GM12878 (cell line): Measurements from ENCODE around the gene CD151. TPM values are rescaled to one million over a fixed set of nuclear protein-coding genes. Genes with fewer than 3 reads are reported as not detected.

ENCODE experiments used
- ATAC-seq: fragments of 200-7000 bp; cut with Tn5 transposase; 3 replicates; pipeline ENCODE4 v1.9.1; 2020; ENCODE audit warnings: mild to moderate bottlenecking, moderate library complexity
- BruUV-seq: library from RNA; stranded (reverse); fragments of 400-500 nt; replicated peaks from 2 replicates; lab custom pipeline; 2021; lab: Mats Ljungman, UMichigan
- CTCF ChIA-PET: fragments of 300-600 bp; sonication (Branson Sonifier 250); formaldehyde crosslinking; extraction: SDS; loops from one replicate; lab custom pipeline; 2021; ENCODE audit warnings: inconsistent platforms; lab: Yijun Ruan, JAX
- POLR2A ChIA-PET: fragments of 350-600 bp; formaldehyde crosslinking; extraction: SDS; loops from one replicate; lab custom pipeline; 2021; ENCODE audit warnings: inconsistent platforms; lab: Charles Lee
- RAD21 ChIA-PET: fragments of 300-600 bp; sonication (Branson Sonifier 250); formaldehyde crosslinking; loops from one replicate; lab custom pipeline; 2023; ENCODE audit warnings: antibody characterized with exemption; ENCODE audit not compliant: unreplicated experiment; lab: Charles Lee
- SMC1A ChIA-PET: fragments of 300-600 bp; sonication (Branson Sonifier 250); formaldehyde crosslinking; loops from one replicate; lab custom pipeline; 2023; ENCODE audit not compliant: unreplicated experiment, uncharacterized antibody; lab: Charles Lee
- DNase-seq: peaks from one replicate; pipeline ENCODE4 v3.0.0-alpha.2; 2011; ENCODE audit warnings: low read depth, low spot score
- FAIRE-seq: peaks from 3 replicates; lab custom pipeline; 2011; peaks lifted over from hg19 to GRCh38; lab: Jason Lieb, UNC
- H2AFZ ChIP-seq: 2 replicates; pipeline ENCODE4 v1.6.0; 2011; ENCODE audit warnings: low read depth, low read length, control low read depth; ENCODE audit not compliant: control insufficient read depth
- H3K27ac ChIP-seq: 2 replicates; pipeline ENCODE4 v1.5.1; 2011; ENCODE audit warnings: control low read depth; ENCODE audit not compliant: control insufficient read depth, insufficient read depth
- H3K27me3 ChIP-seq, 2 experiments: replicated peaks in 1 of 2; 2 replicates each; pipeline versions ENCODE4 v1.6.0 to v1.6.1; 2011; ENCODE audit warnings: low read length in 1 of 2; ENCODE audit not compliant: control insufficient read depth in 2 of 2, insufficient read depth in 2 of 2
- H3K36me3 ChIP-seq, 2 experiments: 2 replicates each; pipeline ENCODE4 v1.5.1; 2011; ENCODE audit warnings: low read length in 1 of 2; ENCODE audit not compliant: control insufficient read depth in 2 of 2, insufficient read depth in 2 of 2
- H3K4me1 ChIP-seq: 2 replicates; pipeline ENCODE4 v1.6.1; 2011; ENCODE audit warnings: mild to moderate bottlenecking, low read length, moderate library complexity, mixed read lengths; ENCODE audit not compliant: control insufficient read depth, insufficient read depth
- H3K4me2 ChIP-seq: 2 replicates; pipeline ENCODE4 v1.6.0; 2011; ENCODE audit warnings: control low read depth; ENCODE audit not compliant: control insufficient read depth, insufficient read depth
- H3K4me3 ChIP-seq: fragments of 200-600 bp; sonication (generic); 2 replicates; pipeline ENCODE4 v1.5.1; 2016
- H3K79me2 ChIP-seq: 2 replicates; pipeline ENCODE4 v1.6.0; 2011; ENCODE audit warnings: low read length; ENCODE audit not compliant: control insufficient read depth, insufficient read depth
- H3K9ac ChIP-seq: 2 replicates; pipeline ENCODE4 v1.8.0; 2011; ENCODE audit warnings: low read length, control low read depth, mixed read lengths; ENCODE audit not compliant: control insufficient read depth, insufficient read depth
- H3K9me3 ChIP-seq: replicated peaks from 3 replicates; pipeline ENCODE4 v1.5.1; 2011; ENCODE audit warnings: mild to moderate bottlenecking, low read length; ENCODE audit not compliant: control insufficient read depth, insufficient read depth
- H4K20me1 ChIP-seq: 2 replicates; pipeline ENCODE4 v1.6.0; 2011; ENCODE audit not compliant: control insufficient read depth, insufficient read depth
- BACH1 ChIP-seq: fragments of 450-650 bp; IDR thresholded peaks from 2 replicates; pipeline ENCODE4 v1.6.1; 2017; ENCODE audit warnings: mild to moderate bottlenecking, borderline replicate concordance
- CBX5 ChIP-seq: sonication (generic); IDR thresholded peaks from 2 replicates; pipeline ENCODE4 v1.6.1; 2016; ENCODE audit warnings: low read depth, moderate library complexity, mild to moderate bottlenecking, inconsistent platforms
- MEF2A ChIP-seq: IDR thresholded peaks from 2 replicates; pipeline ENCODE4 v1.6.1; 2011; ENCODE audit warnings: low read depth, mild to moderate bottlenecking, low read length, moderate library complexity; ENCODE audit not compliant: insufficient read depth
- NFIC ChIP-seq: IDR thresholded peaks from 2 replicates; pipeline ENCODE4 v1.6.1; 2012; ENCODE audit warnings: low read depth, mild to moderate bottlenecking, inconsistent platforms, low read length, moderate library complexity
- PAX5 ChIP-seq: IDR thresholded peaks from 2 replicates; pipeline ENCODE4 v1.6.1; 2011; ENCODE audit warnings: low read depth, low read length, borderline replicate concordance
- PML ChIP-seq: IDR thresholded peaks from 2 replicates; pipeline ENCODE4 v1.6.1; 2012; ENCODE audit warnings: low read length, inconsistent platforms
- POLR2A ChIP-seq: IDR thresholded peaks from 2 replicates; pipeline ENCODE4 v1.6.1; 2011; ENCODE audit warnings: low read depth, mild to moderate bottlenecking, low read length
- POLR2AphosphoS2 ChIP-seq: IDR thresholded peaks from 2 replicates; pipeline ENCODE4 v1.6.1; 2011; ENCODE audit warnings: low read depth, mild to moderate bottlenecking, low read length, improper control_type of control experiment, moderate library complexity
- POLR2AphosphoS5 ChIP-seq: IDR thresholded peaks from 2 replicates; pipeline ENCODE4 v1.6.1; 2011; ENCODE audit warnings: mild to moderate bottlenecking, low read length, inconsistent platforms
- SMAD5 ChIP-seq: IDR thresholded peaks from 2 replicates; pipeline ENCODE4 v1.6.1; 2016; ENCODE audit warnings: antibody characterized with exemption, low read depth
- SMC3 ChIP-seq: IDR thresholded peaks from 2 replicates; pipeline ENCODE4 v1.6.1; 2011; ENCODE audit warnings: low read length, improper control_type of control experiment, borderline replicate concordance
- ZBED1 ChIP-seq: IDR thresholded peaks from 2 replicates; pipeline ENCODE4 v1.6.1; 2016; ENCODE audit warnings: borderline replicate concordance
- ZZZ3 ChIP-seq: IDR thresholded peaks from 2 replicates; pipeline ENCODE4 v1.6.1; 2011; ENCODE audit warnings: low read depth; ENCODE audit not compliant: control insufficient read depth, insufficient read length
- WGBS: methylation state at CpG from one replicate; pipeline ENCODE4 v1.1.6; 2016; ENCODE audit warnings: low lambda C conversion rate; ENCODE audit not compliant: insufficient replicate concordance, insufficient coverage; ENCODE audit errors: missing lambda C conversion rate; 5-methylcytosine and 5-hydroxymethylcytosine counted together
- in situ Hi-C: fragments of 300-500 bp; cut with MboI; formaldehyde crosslinking; loops from 9 replicates; pipeline ENCODE4 v1.14.3; 2018; ENCODE audit warnings: mixed read lengths
- intact Hi-C: fragments of 100-400 bp; cut with micrococcal nuclease; formaldehyde crosslinking; loops from one replicate; pipeline ENCODE4 v1.14.2; 2022; ENCODE audit not compliant: unreplicated experiment
- polyA plus RNA-seq, 11 experiments: library from polyadenylated mRNA; depleted of rRNA in 4 of 11; unstranded in 6 of 11; stranded (reverse) in 5 of 11; fragments of >200 nt; fragmentation: Nextera tagmentation in 4 of 11; fragmentation: Illumina TruSeq in 1 of 11; extraction: Ambion mirVana in 4 of 11; extraction: Trizol in 1 of 11; gene quantifications; 1 replicate in 1 of 11; 2 replicates in 10 of 11; pipeline versions ENCODE4 v1.2.1 to v1.2.3, GENCODE V29; 2011 to 2016; ENCODE audit warnings: inconsistent platforms in 2 of 11, missing spikeins in 2 of 11, low read depth in 1 of 11
- total RNA-seq, 4 experiments: library from RNA; depleted of rRNA in 3 of 4; stranded (reverse); fragments of >200 nt in 3 of 4; fragmentation: Illumina TruSeq in 1 of 4; extraction: Trizol in 1 of 4; gene quantifications; 2 replicates each; pipeline versions ENCODE4 v1.2.1 to v1.2.3, GENCODE V29; 2013 to 2021
- TF ChIP-seq, protein P1 (sequence below): fragments of 450-650 bp; IDR thresholded peaks from 2 replicates; pipeline ENCODE4 v1.6.1; 2017; ENCODE audit warnings: mild to moderate bottlenecking, low read depth, inconsistent platforms; ENCODE audit not compliant: poor library complexity, severe bottlenecking
- TF ChIP-seq, protein P2 (sequence below): IDR thresholded peaks from 2 replicates; pipeline ENCODE4 v1.6.1; 2011; ENCODE audit warnings: borderline replicate concordance, low read depth, mild to moderate bottlenecking, moderate library complexity, low read length; ENCODE audit not compliant: insufficient read depth, poor library complexity, severe bottlenecking
- TF ChIP-seq, protein P3 (sequence below): fragments of 450-650 bp; IDR thresholded peaks from 2 replicates; pipeline ENCODE4 v1.6.1; 2018; ENCODE audit warnings: borderline replicate concordance, mild to moderate bottlenecking; ENCODE audit not compliant: partially characterized antibody

Gene CD151
- total and polyA plus RNA-seq, 10 of the 15 experiments (the other 5 are each of a cell fraction or from before 2014, with no cell fraction given): 0.52 to 41.7 (median 14.7) TPM

DNA sequence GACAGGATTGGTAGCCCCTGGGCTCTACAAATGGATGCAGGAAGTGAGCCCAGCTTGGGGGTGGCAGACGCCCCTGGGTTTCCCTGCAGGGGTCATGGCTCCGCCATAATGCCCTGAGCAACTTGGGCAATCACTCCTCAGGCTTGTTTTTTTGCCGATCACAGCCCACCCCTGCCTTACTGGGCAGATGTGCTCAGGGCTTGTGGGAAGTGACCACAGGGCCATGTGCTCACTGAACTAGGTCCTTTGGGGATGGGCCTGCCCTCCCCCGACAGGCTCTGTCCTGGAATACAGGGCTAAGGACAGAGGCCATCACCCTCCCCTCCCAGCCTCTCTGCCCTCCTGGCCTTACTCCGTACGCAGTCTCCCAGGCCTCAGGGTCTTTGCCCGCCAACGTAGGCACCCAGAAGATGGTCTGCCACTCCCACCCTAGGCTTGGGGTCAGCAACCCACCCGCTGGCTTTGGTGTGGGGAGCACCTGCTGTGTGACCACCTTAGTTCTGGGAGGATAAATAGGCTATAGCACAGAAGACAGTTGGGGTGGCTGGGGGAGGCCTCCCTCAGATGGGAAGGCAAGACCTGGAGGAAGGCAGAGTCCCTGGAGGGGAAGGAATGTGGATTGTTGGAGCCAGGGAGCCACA, 19.2 kb upstream of the CD151 start:
- ChIA-PET SMC1A (no interaction called here), RAD21 (no interaction called here), POLR2A (no interaction called here), CTCF (no interaction called here)
- BruUV-seq: no TSS peak
- peaks cover 8% of the 10 kb centered on the region; the same call in 1 of the 2 replicates for H4K20me1 ChIP-seq
- intact Hi-C loops: no loop called here
- WGBS: 76% methylated on average over 9 of the region's 9 CpGs
- TF ChIP-seq MEF2A (no peak), PAX5 (0 out of 2 replicates have a peak, but pooled peaks have one; percentile 4), POLR2AphosphoS2 (peak; percentile 80; the same call in 1 of the 2 replicates), BACH1 (peak; percentile 51; the same call in 1 of the 2 replicates), POLR2A (peak; percentile 80), ZZZ3 (no peak), SMC3 (no peak), CBX5 (no peak), POLR2AphosphoS5 (peak; percentile 68; the same call in 1 of the 2 replicates), ZBED1 (peak; percentile 67; the same call in 1 of the 2 replicates), PML (peak; percentile 54; the same call in 1 of the 2 replicates), NFIC (peak; percentile 18; the same call in 1 of the 2 replicates), SMAD5 (peak; percentile 70; the same call in 1 of the 2 replicates)
- TF ChIP-seq, protein P1, sequence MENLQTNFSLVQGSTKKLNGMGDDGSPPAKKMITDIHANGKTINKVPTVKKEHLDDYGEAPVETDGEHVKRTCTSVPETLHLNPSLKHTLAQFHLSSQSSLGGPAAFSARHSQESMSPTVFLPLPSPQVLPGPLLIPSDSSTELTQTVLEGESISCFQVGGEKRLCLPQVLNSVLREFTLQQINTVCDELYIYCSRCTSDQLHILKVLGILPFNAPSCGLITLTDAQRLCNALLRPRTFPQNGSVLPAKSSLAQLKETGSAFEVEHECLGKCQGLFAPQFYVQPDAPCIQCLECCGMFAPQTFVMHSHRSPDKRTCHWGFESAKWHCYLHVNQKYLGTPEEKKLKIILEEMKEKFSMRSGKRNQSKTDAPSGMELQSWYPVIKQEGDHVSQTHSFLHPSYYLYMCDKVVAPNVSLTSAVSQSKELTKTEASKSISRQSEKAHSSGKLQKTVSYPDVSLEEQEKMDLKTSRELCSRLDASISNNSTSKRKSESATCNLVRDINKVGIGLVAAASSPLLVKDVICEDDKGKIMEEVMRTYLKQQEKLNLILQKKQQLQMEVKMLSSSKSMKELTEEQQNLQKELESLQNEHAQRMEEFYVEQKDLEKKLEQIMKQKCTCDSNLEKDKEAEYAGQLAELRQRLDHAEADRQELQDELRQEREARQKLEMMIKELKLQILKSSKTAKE: no peak
- TF ChIP-seq, protein P2, sequence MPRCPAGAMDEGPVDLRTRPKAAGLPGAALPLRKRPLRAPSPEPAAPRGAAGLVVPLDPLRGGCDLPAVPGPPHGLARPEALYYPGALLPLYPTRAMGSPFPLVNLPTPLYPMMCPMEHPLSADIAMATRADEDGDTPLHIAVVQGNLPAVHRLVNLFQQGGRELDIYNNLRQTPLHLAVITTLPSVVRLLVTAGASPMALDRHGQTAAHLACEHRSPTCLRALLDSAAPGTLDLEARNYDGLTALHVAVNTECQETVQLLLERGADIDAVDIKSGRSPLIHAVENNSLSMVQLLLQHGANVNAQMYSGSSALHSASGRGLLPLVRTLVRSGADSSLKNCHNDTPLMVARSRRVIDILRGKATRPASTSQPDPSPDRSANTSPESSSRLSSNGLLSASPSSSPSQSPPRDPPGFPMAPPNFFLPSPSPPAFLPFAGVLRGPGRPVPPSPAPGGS: peak; percentile 34
- TF ChIP-seq, protein P3, sequence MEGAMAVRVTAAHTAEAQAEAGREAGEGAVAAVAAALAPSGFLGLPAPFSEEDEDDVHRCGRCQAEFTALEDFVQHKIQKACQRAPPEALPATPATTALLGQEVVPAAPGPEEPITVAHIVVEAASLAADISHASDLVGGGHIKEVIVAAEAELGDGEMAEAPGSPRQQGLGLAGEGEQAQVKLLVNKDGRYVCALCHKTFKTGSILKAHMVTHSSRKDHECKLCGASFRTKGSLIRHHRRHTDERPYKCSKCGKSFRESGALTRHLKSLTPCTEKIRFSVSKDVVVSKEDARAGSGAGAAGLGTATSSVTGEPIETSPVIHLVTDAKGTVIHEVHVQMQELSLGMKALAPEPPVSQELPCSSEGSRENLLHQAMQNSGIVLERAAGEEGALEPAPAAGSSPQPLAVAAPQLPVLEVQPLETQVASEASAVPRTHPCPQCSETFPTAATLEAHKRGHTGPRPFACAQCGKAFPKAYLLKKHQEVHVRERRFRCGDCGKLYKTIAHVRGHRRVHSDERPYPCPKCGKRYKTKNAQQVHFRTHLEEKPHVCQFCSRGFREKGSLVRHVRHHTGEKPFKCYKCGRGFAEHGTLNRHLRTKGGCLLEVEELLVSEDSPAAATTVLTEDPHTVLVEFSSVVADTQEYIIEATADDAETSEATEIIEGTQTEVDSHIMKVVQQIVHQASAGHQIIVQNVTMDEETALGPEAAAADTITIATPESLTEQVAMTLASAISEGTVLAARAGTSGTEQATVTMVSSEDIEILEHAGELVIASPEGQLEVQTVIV: no peak
- H3K4me3 ChIP-seq: no peak overlapping the region
- no peak overlapping the region for H2AFZ ChIP-seq
- H3K4me2 ChIP-seq: no peak overlapping the region
- no peak for DNase-seq
- H3K9me3 ChIP-seq: no peaks in the 10 kb centered on the region
- no peak overlapping the region for H3K27ac ChIP-seq
- no peak for ATAC-seq
- in situ Hi-C loops: loop anchor here (25.0 kb wide), 1 partner anchor 1574 kb away; the partner anchor contains the start of gene CD81
- H3K36me3 ChIP-seq: peaks cover 8 to 28% of the 10 kb centered on the region in 2 experiments; a peak in 3 of 4 replicates
- H3K9ac ChIP-seq: no peak overlapping the region
- FAIRE-seq: no peak
- H3K27me3 ChIP-seq: no peaks in the 10 kb centered on the region
- peaks cover 34% of the 10 kb centered on the region for H3K79me2 ChIP-seq
- peaks cover 7% of the 10 kb centered on the region; the same call in 1 of the 2 replicates for H3K4me1 ChIP-seq
